ENCODE data around the gene KRTAP13-1.

KRTAP13-1 gene

GRCh38 chr21:30382201-30382600, 13.6 kb upstream of the KRTAP13-1 start:
- no peaks in the 10 kb centered on the region for H3K27me3 ChIP-seq (ENCODE audit: insufficient read depth, insufficient read length)
- no peak overlapping the region for H3K9ac ChIP-seq (ENCODE audit: insufficient read length, low read depth)
- peaks cover 3% of the 10 kb centered on the region for H3K4me1 ChIP-seq (ENCODE audit: insufficient read depth, insufficient read length)
- H3K4me3 ChIP-seq (ENCODE audit: insufficient read length, low read depth), result no peak overlapping the region
- TF ChIP-seq SUZ12 (IDR thresholded peaks at IDR 0.05; ENCODE audit: extremely low read depth, insufficient read depth, insufficient read length) (no peak), ZNF274 (IDR thresholded peaks at IDR 0.05; ENCODE audit: low read depth, low read length) (no peak), YY1 (IDR thresholded peaks at IDR 0.05; ENCODE audit: insufficient read depth, insufficient read length) (no peak)
- H3K9me3 ChIP-seq (ENCODE audit: insufficient read depth, low read length), result peaks cover 16% of the 10 kb centered on the region; the same call in 1 of the 2 replicates
- H3K36me3 ChIP-seq (ENCODE audit: insufficient read depth, insufficient read length, low read length), result no peaks in the 10 kb centered on the region
- no peak for DNase-seq (ENCODE audit: low read depth, low spot score)

DNA sequence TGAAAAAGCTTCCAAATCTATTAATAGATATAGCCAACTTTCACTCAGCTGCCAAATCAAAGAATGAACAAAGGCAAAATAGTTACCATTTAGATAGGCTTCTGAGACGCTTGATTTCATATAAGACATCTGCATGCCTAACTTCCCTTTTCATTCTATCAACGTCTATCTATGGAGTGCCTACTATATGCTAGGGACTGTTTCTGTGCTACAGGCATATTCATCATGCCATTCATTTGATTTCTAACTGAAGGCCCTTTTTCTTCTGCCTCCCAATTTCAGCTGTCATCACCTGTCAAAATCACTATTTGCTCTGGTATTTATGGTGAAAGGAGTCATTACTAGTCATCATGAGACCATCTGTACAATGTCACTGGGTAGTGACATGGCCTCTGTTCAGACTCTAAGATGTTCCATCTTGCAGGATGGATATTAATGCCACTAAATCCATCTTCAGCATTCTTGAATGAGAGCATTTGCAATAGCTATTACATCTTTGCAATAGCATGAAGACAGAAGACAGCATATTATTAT, 4.3 kb upstream of the KRTAP13-1 start:
- no peak overlapping the region for H3K9ac ChIP-seq (ENCODE audit: insufficient read length, low read depth)
- no peaks in the 10 kb centered on the region for H3K36me3 ChIP-seq (ENCODE audit: insufficient read depth, insufficient read length, low read length)
- no peaks in the 10 kb centered on the region for H3K27me3 ChIP-seq (ENCODE audit: insufficient read depth, insufficient read length)
- DNase-seq (ENCODE audit: low read depth, low spot score), result no peak
- no peaks in the 10 kb centered on the region for H3K4me1 ChIP-seq (ENCODE audit: insufficient read depth, insufficient read length)
- no peak overlapping the region for H3K4me3 ChIP-seq (ENCODE audit: insufficient read length, low read depth)
- H3K9me3 ChIP-seq (ENCODE audit: insufficient read depth, low read length), result peaks cover 6% of the 10 kb centered on the region; the same call in 1 of the 2 replicates
- TF ChIP-seq ZNF274 (IDR thresholded peaks at IDR 0.05; ENCODE audit: low read depth, low read length), result no peak
- no peak for TF ChIP-seq SUZ12 (IDR thresholded peaks at IDR 0.05; ENCODE audit: extremely low read depth, insufficient read depth, insufficient read length)
- TF ChIP-seq YY1 (IDR thresholded peaks at IDR 0.05; ENCODE audit: insufficient read depth, insufficient read length), result no peak

DNA sequence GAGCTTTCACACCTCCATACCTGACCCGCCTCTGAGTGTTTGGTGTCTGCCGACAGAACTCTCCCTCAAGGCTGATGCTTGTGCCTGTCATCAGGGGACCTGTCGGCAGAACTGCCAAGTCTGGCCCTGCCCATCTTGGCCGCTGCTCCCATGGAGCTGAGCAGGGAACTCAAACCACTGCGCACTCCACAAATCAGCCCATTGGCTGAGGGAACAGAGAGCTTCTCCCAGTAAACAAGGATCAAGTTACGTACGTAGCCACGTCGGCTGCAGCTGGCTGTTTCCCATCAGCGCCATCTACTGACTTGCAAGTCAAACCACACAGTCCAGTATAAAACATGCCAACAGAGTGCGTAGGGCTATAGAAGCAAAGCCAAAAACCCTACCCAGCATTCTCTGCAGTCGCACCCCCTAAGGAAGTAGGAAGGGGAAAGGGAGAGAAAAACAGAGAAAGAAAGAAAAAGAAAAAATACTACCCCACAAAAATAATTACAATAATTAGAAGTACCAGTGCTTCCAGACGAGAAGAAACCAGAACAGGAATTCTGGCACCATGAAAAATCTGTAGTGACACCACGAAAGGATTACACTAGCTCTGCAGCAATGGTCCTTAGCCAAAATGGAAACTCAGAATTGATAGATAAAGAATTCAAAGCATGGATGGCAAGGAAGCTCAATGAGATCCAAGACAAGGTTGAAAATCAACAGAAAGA, 13.1 kb downstream of the KRTAP13-1 start:
- H3K36me3 ChIP-seq (ENCODE audit: insufficient read depth, insufficient read length, low read length), result no peaks in the 10 kb centered on the region
- H3K4me3 ChIP-seq (ENCODE audit: insufficient read length, low read depth), result no peak overlapping the region
- H3K4me1 ChIP-seq (ENCODE audit: insufficient read depth, insufficient read length), result no peaks in the 10 kb centered on the region
- DNase-seq (ENCODE audit: low read depth, low spot score), result peak; percentile 94
- H3K27me3 ChIP-seq (ENCODE audit: insufficient read depth, insufficient read length), result no peaks in the 10 kb centered on the region
- TF ChIP-seq YY1 (IDR thresholded peaks at IDR 0.05; ENCODE audit: insufficient read depth, insufficient read length) (no peak), SUZ12 (IDR thresholded peaks at IDR 0.05; ENCODE audit: extremely low read depth, insufficient read depth, insufficient read length) (no peak), ZNF274 (IDR thresholded peaks at IDR 0.05; ENCODE audit: low read depth, low read length) (no peak)
- no peak overlapping the region for H3K9ac ChIP-seq (ENCODE audit: insufficient read length, low read depth)
- H3K9me3 ChIP-seq (ENCODE audit: insufficient read depth, low read length), result peaks cover 3% of the 10 kb centered on the region; the same call in 1 of the 2 replicates

GRCh38 chr21:30415993-30416392, 20.2 kb downstream of the KRTAP13-1 start:
- Histone ChIP-seq H3K36me3 (ENCODE audit: insufficient read depth, insufficient read length, low read length) (no peaks in the 10 kb centered on the region), H3K27me3 (ENCODE audit: insufficient read depth, insufficient read length) (no peaks in the 10 kb centered on the region), H3K4me3 (ENCODE audit: insufficient read length, low read depth) (no peak overlapping the region), H3K9me3 (ENCODE audit: insufficient read depth, low read length) (peaks cover 18% of the 10 kb centered on the region), H3K4me1 (ENCODE audit: insufficient read depth, insufficient read length) (no peaks in the 10 kb centered on the region), H3K9ac (ENCODE audit: insufficient read length, low read depth) (no peak overlapping the region)
- TF ChIP-seq SUZ12 (IDR thresholded peaks at IDR 0.05; ENCODE audit: extremely low read depth, insufficient read depth, insufficient read length) (no peak), ZNF274 (IDR thresholded peaks at IDR 0.05; ENCODE audit: low read depth, low read length) (no peak), YY1 (IDR thresholded peaks at IDR 0.05; ENCODE audit: insufficient read depth, insufficient read length) (no peak)
- no peak for DNase-seq (ENCODE audit: low read depth, low spot score)

DNA sequence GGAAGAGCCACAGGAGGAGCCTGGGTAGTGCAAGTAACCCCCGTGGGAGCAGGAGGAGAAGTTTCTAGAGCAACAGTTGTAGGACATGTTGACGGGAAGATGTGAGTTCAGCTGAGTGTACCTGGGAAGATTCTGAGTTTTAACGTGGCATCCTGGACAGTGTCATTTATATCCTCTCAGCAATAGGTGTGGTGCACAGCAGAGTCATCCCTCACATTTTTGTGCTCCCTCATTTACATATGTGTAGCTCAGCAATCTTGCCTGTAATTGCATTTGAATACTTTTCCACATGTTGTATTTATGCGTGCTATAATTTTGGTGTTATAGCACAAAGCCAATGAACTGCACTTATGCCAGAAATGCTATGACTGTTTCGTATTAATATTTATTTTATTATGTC, 30.0 kb downstream of the KRTAP13-1 start, which contains the start of gene KRTAP13-3:
KRTAP13-3 (minus strand) TSS at position 101 of the 400 bp plus-strand sequence; CDS start at position 87, 14 bp downstream.
- H3K9me3 ChIP-seq (ENCODE audit: insufficient read depth, low read length), result no peaks in the 10 kb centered on the region; the same call in 1 of the 2 replicates
- H3K4me1 ChIP-seq (ENCODE audit: insufficient read depth, insufficient read length), result no peaks in the 10 kb centered on the region
- no peak within 1 kb of the TSS for H3K4me3 ChIP-seq (ENCODE audit: insufficient read length, low read depth)
- no peaks in the 10 kb centered on the region for H3K27me3 ChIP-seq (ENCODE audit: insufficient read depth, insufficient read length)
- no peak for TF ChIP-seq ZNF274 (IDR thresholded peaks at IDR 0.05; ENCODE audit: low read depth, low read length)
- TF ChIP-seq YY1 (IDR thresholded peaks at IDR 0.05; ENCODE audit: insufficient read depth, insufficient read length), result no peak
- H3K36me3 ChIP-seq (ENCODE audit: insufficient read depth, insufficient read length, low read length), result no peaks in the 10 kb centered on the region
- DNase-seq (ENCODE audit: low read depth, low spot score), result no peak
- no peak within 1 kb of the TSS for H3K9ac ChIP-seq (ENCODE audit: insufficient read length, low read depth)

- Histone ChIP-seq H3K4me3 (ENCODE audit: insufficient read length, low read depth) (no peak overlapping the region), H3K4me1 (ENCODE audit: insufficient read depth, insufficient read length) (no peaks in the 10 kb centered on the region), H3K27me3 (ENCODE audit: insufficient read depth, insufficient read length) (no peaks in the 10 kb centered on the region), H3K36me3 (ENCODE audit: insufficient read depth, insufficient read length, low read length) (no peaks in the 10 kb centered on the region), H3K9ac (ENCODE audit: insufficient read length, low read depth) (no peak overlapping the region), H3K9me3 (ENCODE audit: insufficient read depth, low read length) (no peaks in the 10 kb centered on the region; the same call in 1 of the 2 replicates)
- no peak for TF ChIP-seq SUZ12 (IDR thresholded peaks at IDR 0.05; ENCODE audit: extremely low read depth, insufficient read depth, insufficient read length)
- TF ChIP-seq YY1 (IDR thresholded peaks at IDR 0.05; ENCODE audit: insufficient read depth, insufficient read length), result no peak
- no peak for TF ChIP-seq ZNF274 (IDR thresholded peaks at IDR 0.05; ENCODE audit: low read depth, low read length)
- DNase-seq (ENCODE audit: low read depth, low spot score), result peak; percentile 88
These were observed 30.9 kb downstream of the KRTAP13-1 start for GRCh38 chr21:30426731-30427130.

GRCh38 chr21:30430170-30430655, 34.4 kb downstream of the KRTAP13-1 start, which contains the start of gene KRTAP13-4:
KRTAP13-4 (plus strand) TSS chr21:30430220; CDS start chr21:30430276, 56 bp downstream.
- no peak within 1 kb of the TSS for H3K9ac ChIP-seq (ENCODE audit: insufficient read length, low read depth)
- DNase-seq (ENCODE audit: low read depth, low spot score), result no peak
- H3K4me1 ChIP-seq (ENCODE audit: insufficient read depth, insufficient read length), result no peaks in the 10 kb centered on the region
- H3K36me3 ChIP-seq (ENCODE audit: insufficient read depth, insufficient read length, low read length), result no peaks in the 10 kb centered on the region
- H3K9me3 ChIP-seq (ENCODE audit: insufficient read depth, low read length), result no peaks in the 10 kb centered on the region; the same call in 1 of the 2 replicates
- H3K27me3 ChIP-seq (ENCODE audit: insufficient read depth, insufficient read length), result no peaks in the 10 kb centered on the region
- TF ChIP-seq ZNF274 (IDR thresholded peaks at IDR 0.05; ENCODE audit: low read depth, low read length) (no peak), SUZ12 (IDR thresholded peaks at IDR 0.05; ENCODE audit: extremely low read depth, insufficient read depth, insufficient read length) (no peak), YY1 (IDR thresholded peaks at IDR 0.05; ENCODE audit: insufficient read depth, insufficient read length) (no peak)
- no peak within 1 kb of the TSS for H3K4me3 ChIP-seq (ENCODE audit: insufficient read length, low read depth)

Data from NT2/D1 (cell line).